Measurements from ENCODE around the gene GRM4. TPM values are rescaled to one million over a fixed set of nuclear protein-coding genes. Genes with fewer than 3 reads are reported as not detected.

GRM4 gene
- total RNA-seq, 1 donor from 2014 or later, result not detected

- no peak overlapping the region for H3K27ac ChIP-seq
- TF ChIP-seq CTCF (IDR thresholded peaks at IDR 0.05), result no peak
- H3K9me3 ChIP-seq, result no peaks in the 10 kb centered on the region
- H3K4me3 ChIP-seq, result no peak overlapping the region
- no peaks in the 10 kb centered on the region for H3K36me3 ChIP-seq
- intact Hi-C loops (cut with DNase I), result no loop called here
- H3K27me3 ChIP-seq, result no peaks in the 10 kb centered on the region
- DNase-seq (ENCODE audit: low spot score in 2 of 2), result no peak
- no peaks in the 10 kb centered on the region for H3K4me1 ChIP-seq
These were observed 31.0 kb downstream of the GRM4 start for GRCh38 chr6:34114695-34115402.

- no peak overlapping the region for H3K27ac ChIP-seq
- no peak for TF ChIP-seq CTCF (IDR thresholded peaks at IDR 0.05)
- DNase-seq (ENCODE audit: low spot score in 2 of 2), result no peak
- no peaks in the 10 kb centered on the region for H3K27me3 ChIP-seq
- intact Hi-C loops (cut with DNase I), result no loop called here
- H3K4me3 ChIP-seq, result no peak overlapping the region
- H3K9me3 ChIP-seq, result no peaks in the 10 kb centered on the region
- no peaks in the 10 kb centered on the region for H3K4me1 ChIP-seq
- H3K36me3 ChIP-seq, result no peaks in the 10 kb centered on the region
These were observed 32.4 kb downstream of the GRM4 start for GRCh38 chr6:34113532-34113931.

- intact Hi-C loops (cut with DNase I), result no loop called here
- H3K27me3 ChIP-seq, result no peaks in the 10 kb centered on the region
These were observed 33.8 kb downstream of the GRM4 start for GRCh38 chr6:34112126-34112525.

GRCh38 chr6:34110610-34111009, 35.3 kb downstream of the GRM4 start:
- H3K9me3 ChIP-seq, result no peaks in the 10 kb centered on the region
- DNase-seq (ENCODE audit: low spot score in 2 of 2), result no peak
- H3K27me3 ChIP-seq, result no peaks in the 10 kb centered on the region
- intact Hi-C loops (cut with DNase I), result no loop called here
- H3K27ac ChIP-seq, result no peak overlapping the region
- TF ChIP-seq CTCF (IDR thresholded peaks at IDR 0.05), result no peak
- no peaks in the 10 kb centered on the region for H3K36me3 ChIP-seq
- H3K4me3 ChIP-seq, result no peak overlapping the region
- H3K4me1 ChIP-seq, result no peaks in the 10 kb centered on the region

More at GRCh38 chr6:34112126-34112525, 33.8 kb downstream of the GRM4 start:
- Histone ChIP-seq H3K9me3 (no peaks in the 10 kb centered on the region), H3K36me3 (no peaks in the 10 kb centered on the region), H3K4me1 (no peaks in the 10 kb centered on the region), H3K4me3 (no peak overlapping the region), H3K27ac (no peak overlapping the region)
- no peak for TF ChIP-seq CTCF (IDR thresholded peaks at IDR 0.05)
- DNase-seq (ENCODE audit: low spot score in 2 of 2), result no peak

- Histone ChIP-seq H3K9me3 (no peaks in the 10 kb centered on the region), H3K4me1 (no peaks in the 10 kb centered on the region), H3K4me3 (no peak overlapping the region), H3K36me3 (no peaks in the 10 kb centered on the region), H3K27me3 (no peaks in the 10 kb centered on the region), H3K27ac (no peak overlapping the region)
- intact Hi-C loops (cut with DNase I), result no loop called here
- no peak for DNase-seq (ENCODE audit: low spot score in 2 of 2)
- TF ChIP-seq CTCF (IDR thresholded peaks at IDR 0.05), result no peak
These were observed 37.7 kb downstream of the GRM4 start for GRCh38 chr6:34108176-34108575.

- Histone ChIP-seq H3K27ac (no peak overlapping the region), H3K4me1 (no peaks in the 10 kb centered on the region), H3K27me3 (no peaks in the 10 kb centered on the region), H3K36me3 (no peaks in the 10 kb centered on the region), H3K9me3 (no peaks in the 10 kb centered on the region), H3K4me3 (no peak overlapping the region)
- DNase-seq (ENCODE audit: low spot score in 2 of 2), result no peak
- intact Hi-C loops (cut with DNase I), result no loop called here
- no peak for TF ChIP-seq CTCF (IDR thresholded peaks at IDR 0.05)
These were observed 39.0 kb downstream of the GRM4 start for GRCh38 chr6:34106900-34107299.
